Liver (tissue), 2 donors: ENCODE data around the gene HCRT.

Experiments
- TF ChIP-seq, protein P1 (sequence below): fragments of 150-350 bp; IDR thresholded peaks from 2 replicates; pipeline ENCODE4 v1.5.1; 2017; ENCODE audit warnings: improper control_type of control experiment, low read depth, low read length; ENCODE audit not compliant: missing input control
- TF ChIP-seq, protein P2 (sequence below): IDR thresholded peaks from 2 replicates; pipeline ENCODE4 v1.6.1; 2016; ENCODE audit warnings: antibody characterized with exemption
- donor health status: healthy.

DNA sequence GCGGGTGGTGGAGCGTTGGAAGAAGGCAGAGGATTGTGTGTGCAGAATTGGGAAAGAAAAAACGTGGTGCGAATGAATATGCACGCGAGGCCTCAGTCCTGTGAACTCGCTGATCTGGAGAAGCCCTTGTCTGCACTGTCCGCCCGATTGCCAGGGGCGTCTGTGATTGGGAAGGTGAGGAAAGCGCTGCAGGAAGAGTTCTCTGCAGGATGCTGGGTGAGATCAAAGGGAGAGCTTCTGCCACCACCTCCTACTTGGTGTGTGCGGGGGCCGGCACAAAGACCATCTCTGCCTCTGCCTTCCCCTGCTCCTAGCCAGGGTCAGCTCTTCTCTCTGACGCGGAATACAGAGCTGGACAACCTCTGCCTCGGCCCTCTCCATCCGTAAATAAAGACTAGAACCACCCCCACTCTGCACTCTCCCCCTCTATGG is 29.6 kb downstream of the HCRT start:
- TF ChIP-seq, protein P1, sequence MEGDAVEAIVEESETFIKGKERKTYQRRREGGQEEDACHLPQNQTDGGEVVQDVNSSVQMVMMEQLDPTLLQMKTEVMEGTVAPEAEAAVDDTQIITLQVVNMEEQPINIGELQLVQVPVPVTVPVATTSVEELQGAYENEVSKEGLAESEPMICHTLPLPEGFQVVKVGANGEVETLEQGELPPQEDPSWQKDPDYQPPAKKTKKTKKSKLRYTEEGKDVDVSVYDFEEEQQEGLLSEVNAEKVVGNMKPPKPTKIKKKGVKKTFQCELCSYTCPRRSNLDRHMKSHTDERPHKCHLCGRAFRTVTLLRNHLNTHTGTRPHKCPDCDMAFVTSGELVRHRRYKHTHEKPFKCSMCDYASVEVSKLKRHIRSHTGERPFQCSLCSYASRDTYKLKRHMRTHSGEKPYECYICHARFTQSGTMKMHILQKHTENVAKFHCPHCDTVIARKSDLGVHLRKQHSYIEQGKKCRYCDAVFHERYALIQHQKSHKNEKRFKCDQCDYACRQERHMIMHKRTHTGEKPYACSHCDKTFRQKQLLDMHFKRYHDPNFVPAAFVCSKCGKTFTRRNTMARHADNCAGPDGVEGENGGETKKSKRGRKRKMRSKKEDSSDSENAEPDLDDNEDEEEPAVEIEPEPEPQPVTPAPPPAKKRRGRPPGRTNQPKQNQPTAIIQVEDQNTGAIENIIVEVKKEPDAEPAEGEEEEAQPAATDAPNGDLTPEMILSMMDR: no peak
- TF ChIP-seq, protein P2, sequence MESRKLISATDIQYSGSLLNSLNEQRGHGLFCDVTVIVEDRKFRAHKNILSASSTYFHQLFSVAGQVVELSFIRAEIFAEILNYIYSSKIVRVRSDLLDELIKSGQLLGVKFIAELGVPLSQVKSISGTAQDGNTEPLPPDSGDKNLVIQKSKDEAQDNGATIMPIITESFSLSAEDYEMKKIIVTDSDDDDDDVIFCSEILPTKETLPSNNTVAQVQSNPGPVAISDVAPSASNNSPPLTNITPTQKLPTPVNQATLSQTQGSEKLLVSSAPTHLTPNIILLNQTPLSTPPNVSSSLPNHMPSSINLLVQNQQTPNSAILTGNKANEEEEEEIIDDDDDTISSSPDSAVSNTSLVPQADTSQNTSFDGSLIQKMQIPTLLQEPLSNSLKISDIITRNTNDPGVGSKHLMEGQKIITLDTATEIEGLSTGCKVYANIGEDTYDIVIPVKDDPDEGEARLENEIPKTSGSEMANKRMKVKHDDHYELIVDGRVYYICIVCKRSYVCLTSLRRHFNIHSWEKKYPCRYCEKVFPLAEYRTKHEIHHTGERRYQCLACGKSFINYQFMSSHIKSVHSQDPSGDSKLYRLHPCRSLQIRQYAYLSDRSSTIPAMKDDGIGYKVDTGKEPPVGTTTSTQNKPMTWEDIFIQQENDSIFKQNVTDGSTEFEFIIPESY: no peak
